Neural progenitor cell (in vitro differentiated cells): Measurements from ENCODE around the gene CHKA. TPM values are rescaled to one million over a fixed set of nuclear protein-coding genes. Genes with fewer than 3 reads are reported as not detected.

Experiments used
- DNase-seq: peaks from one replicate; pipeline ENCODE4 v3.0.0-alpha.2; 2016; ENCODE audit warnings: low spot score
- H2AFZ ChIP-seq: fragments of 200-600 bp; sonication (generic); replicated peaks from 2 replicates; pipeline ENCODE4 v1.6.1; 2016; ENCODE audit warnings: antibody characterized with exemption
- H3F3A ChIP-seq: fragments of 200-600 bp; sonication (generic); 2 replicates; pipeline ENCODE4 v1.6.1; 2016; ENCODE audit warnings: antibody characterized with exemption, low read depth
- H3K27ac ChIP-seq: fragments of 200-600 bp; sonication (generic); 2 replicates; pipeline ENCODE4 v1.5.1; 2016; ENCODE audit warnings: mild to moderate bottlenecking
- H3K27me3 ChIP-seq: fragments of 200-600 bp; sonication (generic); 2 replicates; pipeline ENCODE4 v1.6.1; 2016; ENCODE audit warnings: mild to moderate bottlenecking, moderate library complexity
- H3K36me3 ChIP-seq: fragments of 200-600 bp; sonication (generic); 2 replicates; pipeline ENCODE4 v1.5.1; 2016
- H3K4me1 ChIP-seq: fragments of 200-600 bp; sonication (generic); 2 replicates; pipeline ENCODE4 v1.6.1; 2016; ENCODE audit warnings: mixed run types
- H3K4me2 ChIP-seq: fragments of 200-600 bp; sonication (generic); 2 replicates; pipeline ENCODE4 v1.6.1; 2016
- H3K4me3 ChIP-seq: fragments of 200-600 bp; sonication (generic); 2 replicates; pipeline ENCODE4 v1.5.1; 2016
- H3K79me2 ChIP-seq: fragments of 200-600 bp; sonication (generic); 2 replicates; pipeline ENCODE4 v1.6.1; 2016; ENCODE audit warnings: low read depth
- H3K9ac ChIP-seq: fragments of 200-600 bp; sonication (generic); 2 replicates; pipeline ENCODE4 v1.6.1; 2016
- H3K9me3 ChIP-seq: fragments of 200-600 bp; sonication (generic); 2 replicates; pipeline ENCODE4 v1.5.1; 2016; ENCODE audit warnings: low read depth
- H4K20me1 ChIP-seq: fragments of 200-600 bp; sonication (generic); 2 replicates; pipeline ENCODE4 v1.6.1; 2016; ENCODE audit warnings: low read depth
- H3K27ac Mint-ChIP-seq: 3 replicates; pipeline ENCODE4 v1.8.0; 2021; ENCODE audit warnings: mixed read lengths
- H3K27me3 Mint-ChIP-seq: 2 replicates; pipeline ENCODE4 v1.8.0; 2022; ENCODE audit warnings: low read depth, mild to moderate bottlenecking, inconsistent platforms, moderate library complexity, mixed read lengths; ENCODE audit not compliant: insufficient read depth
- H3K36me3 Mint-ChIP-seq: 3 replicates; pipeline ENCODE4 v1.8.0; 2021; ENCODE audit warnings: mixed read lengths
- H3K4me1 Mint-ChIP-seq: 3 replicates; pipeline ENCODE4 v1.8.0; 2021; ENCODE audit warnings: mixed read lengths
- H3K4me3 Mint-ChIP-seq: 3 replicates; pipeline ENCODE4 v1.8.0; 2021; ENCODE audit warnings: mild to moderate bottlenecking, moderate library complexity, mixed read lengths
- H3K9me3 Mint-ChIP-seq: 3 replicates; pipeline ENCODE4 v1.8.0; 2020; ENCODE audit warnings: mixed read lengths
- CTCF ChIP-seq: fragments of 200-600 bp; sonication (generic); IDR thresholded peaks from 2 replicates; pipeline ENCODE4 v1.5.1; 2017; ENCODE audit warnings: antibody characterized with exemption, mild to moderate bottlenecking
- EZH2 ChIP-seq: fragments of 200-600 bp; sonication (generic); IDR thresholded peaks from 2 replicates; pipeline ENCODE4 v1.6.1; 2017; ENCODE audit warnings: antibody characterized with exemption, mild to moderate bottlenecking, moderate library complexity
- EZH2phosphoT487 ChIP-seq: fragments of 200-600 bp; sonication (generic); IDR thresholded peaks from 2 replicates; pipeline ENCODE4 v1.6.1; 2017; ENCODE audit warnings: antibody characterized with exemption
- total RNA-seq: library from RNA; depleted of rRNA; stranded (reverse); fragments of >200 nt; gene quantifications from 2 replicates; pipeline ENCODE4 v1.2.3, GENCODE V29; 2015; ENCODE audit warnings: low replicate concordance

CHKA gene
- total RNA-seq, 1 donor from 2014 or later: 36.8 TPM

DNA sequence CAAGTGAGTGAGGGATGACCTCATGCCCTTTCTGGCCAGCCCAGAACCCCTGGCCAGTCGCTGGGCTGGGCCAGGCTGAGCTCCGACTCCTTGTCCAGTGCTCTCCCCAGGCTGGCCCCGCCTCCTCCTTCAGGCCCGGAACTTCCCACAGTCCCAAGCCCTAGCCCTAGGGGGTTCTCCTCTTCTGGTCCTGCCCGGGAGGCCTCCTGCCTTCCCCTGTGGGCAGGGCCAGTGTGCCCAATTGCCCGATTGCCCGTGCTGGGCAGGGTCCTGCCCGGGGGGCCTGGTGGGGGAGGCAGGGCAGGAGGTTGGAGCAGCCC lies 78.2 kb downstream of the CHKA start:
- Histone ChIP-seq H3K4me3 (no peak overlapping the region), H3K9ac (no peak overlapping the region), H3K9me3 (no peaks in the 10 kb centered on the region), H3K4me1 (peaks cover 16% of the 10 kb centered on the region), H3K36me3 (no peaks in the 10 kb centered on the region), H3K4me2 (no peak overlapping the region), H3K79me2 (no peaks in the 10 kb centered on the region), H4K20me1 (no peaks in the 10 kb centered on the region), H2AFZ (no peak overlapping the region), H3K27ac (no peak overlapping the region), H3F3A (peaks cover 14% of the 10 kb centered on the region), H3K27me3 (no peaks in the 10 kb centered on the region)
- Mint-ChIP-seq H3K27ac (no peak overlapping the region), H3K9me3 (no peaks in the 10 kb centered on the region), H3K4me3 (no peak overlapping the region), H3K36me3 (no peaks in the 10 kb centered on the region), H3K4me1 (peaks cover 9% of the 10 kb centered on the region), H3K27me3 (peaks cover 8% of the 10 kb centered on the region)
- TF ChIP-seq EZH2phosphoT487: no peak
- no peak for TF ChIP-seq CTCF
- TF ChIP-seq EZH2: no peak
- DNase-seq: no peak

- no peak overlapping the region for H3K9ac ChIP-seq
- H3K4me3 Mint-ChIP-seq: no peak overlapping the region
- no peak overlapping the region for H3K27ac ChIP-seq
- peaks cover 8% of the 10 kb centered on the region for H3K27me3 Mint-ChIP-seq
- H2AFZ ChIP-seq: no peak overlapping the region
- no peak for TF ChIP-seq EZH2phosphoT487
- no peak for TF ChIP-seq CTCF
- no peak for TF ChIP-seq EZH2
- no peaks in the 10 kb centered on the region for H4K20me1 ChIP-seq
- no peaks in the 10 kb centered on the region for H3K9me3 ChIP-seq
- H3K79me2 ChIP-seq: no peaks in the 10 kb centered on the region
- peaks cover 16% of the 10 kb centered on the region for H3K4me1 ChIP-seq
- no peak overlapping the region for H3K27ac Mint-ChIP-seq
- H3K27me3 ChIP-seq: no peaks in the 10 kb centered on the region
- H3K4me2 ChIP-seq: no peak overlapping the region
- peaks cover 19% of the 10 kb centered on the region for H3F3A ChIP-seq
- H3K36me3 ChIP-seq: no peaks in the 10 kb centered on the region
- H3K4me1 Mint-ChIP-seq: peaks cover 9% of the 10 kb centered on the region
- DNase-seq: no peak
- H3K4me3 ChIP-seq: no peak overlapping the region
- no peaks in the 10 kb centered on the region for H3K9me3 Mint-ChIP-seq
- H3K36me3 Mint-ChIP-seq: no peaks in the 10 kb centered on the region
Observed at GRCh38 chr11:68042219-68043028, 78.8 kb downstream of the CHKA start.

- H3K9me3 ChIP-seq: no peaks in the 10 kb centered on the region
- Mint-ChIP-seq H3K4me1 (peaks cover 9% of the 10 kb centered on the region), H3K9me3 (no peaks in the 10 kb centered on the region), H3K36me3 (no peaks in the 10 kb centered on the region), H3K4me3 (no peak overlapping the region), H3K27me3 (peaks cover 6% of the 10 kb centered on the region), H3K27ac (peak overlapping the region; percentile 86)
- H3K36me3 ChIP-seq: no peaks in the 10 kb centered on the region
- H3K4me3 ChIP-seq: no peak overlapping the region
- H4K20me1 ChIP-seq: no peaks in the 10 kb centered on the region
- H3K4me1 ChIP-seq: peaks cover 16% of the 10 kb centered on the region
- H3K4me2 ChIP-seq: no peak overlapping the region
- H3F3A ChIP-seq: peaks cover 23% of the 10 kb centered on the region
- H3K9ac ChIP-seq: no peak overlapping the region
- TF ChIP-seq EZH2 (no peak), EZH2phosphoT487 (no peak), CTCF (no peak)
- H3K27ac ChIP-seq: no peak overlapping the region
- DNase-seq: no peak
- no peaks in the 10 kb centered on the region for H3K79me2 ChIP-seq
- H2AFZ ChIP-seq: no peak overlapping the region
- no peaks in the 10 kb centered on the region for H3K27me3 ChIP-seq
Observed at GRCh38 chr11:68041617-68042218, 79.5 kb downstream of the CHKA start.
